Glutamatergic neuron (in vitro differentiated cells): ENCODE results near the gene TMEM186. TPM values are rescaled to one million over a fixed set of nuclear protein-coding genes. Genes with fewer than 3 reads are reported as not detected.

Source experiments
- DNase-seq: peaks from one replicate; pipeline ENCODE4 v3.0.0; 2022
- H3K27ac Mint-ChIP-seq: one replicate; pipeline ENCODE4 v1.8.0; 2020; ENCODE audit warnings: mild to moderate bottlenecking, mixed read lengths, inconsistent platforms; ENCODE audit not compliant: unreplicated experiment
- H3K27me3 Mint-ChIP-seq: one replicate; pipeline ENCODE4 v1.8.0; 2020; ENCODE audit warnings: mild to moderate bottlenecking, moderate library complexity, mixed read lengths, inconsistent platforms; ENCODE audit not compliant: unreplicated experiment
- H3K36me3 Mint-ChIP-seq: one replicate; pipeline ENCODE4 v1.8.0; 2020; ENCODE audit warnings: mild to moderate bottlenecking, mixed read lengths, inconsistent platforms; ENCODE audit not compliant: unreplicated experiment
- H3K4me1 Mint-ChIP-seq: one replicate; pipeline ENCODE4 v1.8.0; 2020; ENCODE audit warnings: mild to moderate bottlenecking, low read depth, mixed read lengths, inconsistent platforms; ENCODE audit not compliant: unreplicated experiment
- H3K4me3 Mint-ChIP-seq: one replicate; pipeline ENCODE4 v1.8.0; 2020; ENCODE audit warnings: mild to moderate bottlenecking, mixed read lengths, inconsistent platforms; ENCODE audit not compliant: unreplicated experiment
- H3K9me3 Mint-ChIP-seq: one replicate; pipeline ENCODE4 v1.8.0; 2020; ENCODE audit warnings: mild to moderate bottlenecking, moderate library complexity, mixed read lengths, inconsistent platforms; ENCODE audit not compliant: unreplicated experiment
- total RNA-seq: library from RNA; stranded (reverse); fragmentation: NEBNext Ultra II Directional; extraction: Animal tissue kit (Norgen Biotek cat#: 25700); gene quantifications from one replicate; pipeline ENCODE4 v1.2.1, GENCODE V29; 2021; ENCODE audit not compliant: unreplicated experiment
- TF ChIP-seq, protein P1 (sequence below): fragments of 200-600 bp; sonication (generic); IDR thresholded peaks from one replicate; pipeline ENCODE4 v1.5.0; 2021; ENCODE audit not compliant: partially characterized antibody, unreplicated experiment

Gene TMEM186
- total RNA-seq, 1 donor from 2014 or later: 7.3 TPM

DNA sequence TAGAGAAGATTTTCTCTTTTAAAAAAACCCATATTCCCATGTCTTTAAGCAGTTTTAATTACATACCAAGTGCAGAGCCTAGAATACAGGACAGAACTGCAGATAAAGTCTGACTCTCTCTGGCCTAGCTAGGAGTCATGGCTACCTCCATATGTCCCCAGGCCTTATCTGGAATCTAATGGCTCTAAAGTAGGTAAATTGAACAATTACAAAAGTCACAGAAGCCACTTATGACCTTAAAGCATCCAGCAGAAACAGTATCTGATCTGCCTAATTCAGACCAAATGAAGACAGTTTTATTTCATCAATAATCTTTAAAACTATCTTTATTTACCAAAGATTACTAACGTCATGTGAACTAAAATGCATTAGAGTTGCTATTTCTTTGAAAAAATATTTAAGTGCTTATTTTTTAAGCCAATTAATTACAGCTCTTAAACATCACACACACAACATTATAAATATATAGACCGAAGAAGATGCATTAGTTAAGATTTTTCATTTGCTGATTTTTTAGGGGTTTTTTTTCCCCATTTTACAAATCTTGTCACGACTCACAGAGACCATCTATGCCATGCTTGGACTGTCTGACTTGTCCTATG is 28.9 kb upstream of the TMEM186 start:
- no peaks in the 10 kb centered on the region for H3K4me1 Mint-ChIP-seq
- TF ChIP-seq, protein P1, sequence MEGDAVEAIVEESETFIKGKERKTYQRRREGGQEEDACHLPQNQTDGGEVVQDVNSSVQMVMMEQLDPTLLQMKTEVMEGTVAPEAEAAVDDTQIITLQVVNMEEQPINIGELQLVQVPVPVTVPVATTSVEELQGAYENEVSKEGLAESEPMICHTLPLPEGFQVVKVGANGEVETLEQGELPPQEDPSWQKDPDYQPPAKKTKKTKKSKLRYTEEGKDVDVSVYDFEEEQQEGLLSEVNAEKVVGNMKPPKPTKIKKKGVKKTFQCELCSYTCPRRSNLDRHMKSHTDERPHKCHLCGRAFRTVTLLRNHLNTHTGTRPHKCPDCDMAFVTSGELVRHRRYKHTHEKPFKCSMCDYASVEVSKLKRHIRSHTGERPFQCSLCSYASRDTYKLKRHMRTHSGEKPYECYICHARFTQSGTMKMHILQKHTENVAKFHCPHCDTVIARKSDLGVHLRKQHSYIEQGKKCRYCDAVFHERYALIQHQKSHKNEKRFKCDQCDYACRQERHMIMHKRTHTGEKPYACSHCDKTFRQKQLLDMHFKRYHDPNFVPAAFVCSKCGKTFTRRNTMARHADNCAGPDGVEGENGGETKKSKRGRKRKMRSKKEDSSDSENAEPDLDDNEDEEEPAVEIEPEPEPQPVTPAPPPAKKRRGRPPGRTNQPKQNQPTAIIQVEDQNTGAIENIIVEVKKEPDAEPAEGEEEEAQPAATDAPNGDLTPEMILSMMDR: no peak
- no peak for DNase-seq
- H3K27ac Mint-ChIP-seq: no peak overlapping the region
- H3K36me3 Mint-ChIP-seq: peaks cover 6% of the 10 kb centered on the region
- no peak overlapping the region for H3K4me3 Mint-ChIP-seq
- H3K9me3 Mint-ChIP-seq: no peaks in the 10 kb centered on the region
- no peaks in the 10 kb centered on the region for H3K27me3 Mint-ChIP-seq

DNA sequence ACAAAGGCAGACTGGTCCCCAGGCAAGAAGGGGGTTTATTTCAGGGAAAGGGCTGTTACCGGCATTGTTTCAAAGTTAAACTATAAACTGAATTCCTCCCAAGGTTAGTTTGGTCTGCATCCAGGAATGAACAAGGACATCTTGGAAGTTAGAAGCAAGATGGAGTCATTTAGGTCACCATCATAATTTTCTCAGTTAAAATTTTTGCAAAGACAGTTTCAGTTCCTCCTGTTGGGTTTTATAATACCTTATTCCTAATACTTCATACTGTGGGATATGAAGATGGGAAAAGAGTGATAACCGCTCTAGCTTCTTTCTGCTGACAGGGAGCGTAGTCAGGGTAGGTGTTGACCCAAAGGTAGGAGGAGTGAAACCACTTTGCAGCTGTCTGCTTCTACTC is 25.0 kb upstream of the TMEM186 start:
- no peak for DNase-seq
- Mint-ChIP-seq H3K27me3 (peaks cover 2% of the 10 kb centered on the region), H3K4me3 (no peak overlapping the region), H3K27ac (no peak overlapping the region), H3K9me3 (no peaks in the 10 kb centered on the region), H3K36me3 (peaks cover 6% of the 10 kb centered on the region), H3K4me1 (peaks cover 8% of the 10 kb centered on the region)
- TF ChIP-seq, protein P1: no peak

DNA sequence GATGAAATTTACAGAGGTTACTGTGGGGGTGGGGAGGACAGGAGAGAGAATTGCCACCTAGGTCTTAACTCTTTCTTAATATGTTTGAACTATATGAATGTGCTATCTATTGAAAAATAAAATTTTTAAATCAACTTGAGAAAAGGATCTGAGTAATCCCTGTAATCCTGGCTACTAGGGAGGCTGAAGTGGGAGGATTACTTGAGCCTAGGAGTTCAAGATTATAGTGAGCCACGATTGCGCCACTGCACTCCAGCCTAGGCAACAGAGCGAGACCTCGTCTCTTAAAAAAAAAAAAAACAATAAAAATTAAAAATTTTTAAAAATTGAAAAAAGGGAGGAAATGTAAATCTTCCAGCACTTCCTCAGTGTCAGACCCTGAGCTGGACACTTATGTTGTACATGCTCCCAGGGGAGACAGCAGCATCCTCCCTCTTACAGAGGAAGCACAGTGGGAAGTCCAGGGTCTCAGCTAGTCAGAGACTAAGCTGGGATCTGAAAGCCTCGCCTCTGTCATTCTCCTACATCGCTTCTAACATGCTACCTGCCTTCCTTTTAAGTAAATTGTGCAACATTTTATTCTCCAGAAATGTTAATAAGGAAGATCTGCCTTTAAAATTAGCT is 22.1 kb upstream of the TMEM186 start:
- Mint-ChIP-seq H3K4me3 (no peak overlapping the region), H3K27me3 (peaks cover 2% of the 10 kb centered on the region), H3K4me1 (peaks cover 8% of the 10 kb centered on the region), H3K9me3 (no peaks in the 10 kb centered on the region), H3K27ac (peak overlapping the region; percentile 44), H3K36me3 (peaks cover 6% of the 10 kb centered on the region)
- TF ChIP-seq, protein P1: no peak
- DNase-seq: no peak

DNA sequence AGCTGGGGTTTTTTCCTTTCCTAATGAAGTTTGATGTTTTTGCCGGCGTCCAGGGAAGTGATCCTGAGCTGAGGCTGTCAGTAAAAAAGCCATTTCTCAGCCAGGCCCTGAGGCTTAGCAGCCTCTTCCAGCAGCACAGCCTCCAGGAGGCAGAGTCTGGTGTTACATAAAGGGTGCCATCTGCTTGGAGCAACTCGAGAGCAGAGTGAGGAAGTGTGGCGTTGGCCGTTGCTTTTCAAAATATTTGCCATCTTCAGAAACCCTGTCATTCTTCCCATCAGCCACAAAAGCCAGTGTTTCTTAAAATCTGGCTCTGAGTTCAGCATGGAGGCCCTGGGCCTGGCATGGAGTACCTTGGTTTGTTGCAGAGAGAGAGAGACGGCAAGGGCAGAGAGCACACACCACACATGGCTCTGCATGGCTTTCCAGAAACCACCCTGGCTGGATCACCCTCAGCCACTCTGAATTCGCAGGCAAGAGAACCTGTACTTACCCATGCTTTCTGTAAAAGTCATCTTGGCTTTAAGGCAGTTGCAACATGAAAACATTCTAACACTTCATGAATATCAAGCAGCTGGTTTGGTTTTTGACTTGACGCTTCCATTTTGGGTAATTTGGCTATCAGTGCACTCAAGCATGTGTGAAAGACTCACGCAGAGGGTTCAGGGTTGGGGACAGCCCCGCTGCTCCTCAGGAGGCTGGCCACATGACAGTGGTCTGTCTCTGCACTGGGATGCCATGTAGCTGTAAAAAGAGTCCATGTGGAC is 21.2 kb upstream of the TMEM186 start:
- peaks cover 6% of the 10 kb centered on the region for H3K36me3 Mint-ChIP-seq
- peaks cover 2% of the 10 kb centered on the region for H3K27me3 Mint-ChIP-seq
- H3K9me3 Mint-ChIP-seq: no peaks in the 10 kb centered on the region
- peak overlapping the region; percentile 44 for H3K27ac Mint-ChIP-seq
- DNase-seq: no peak
- no peak overlapping the region for H3K4me3 Mint-ChIP-seq
- TF ChIP-seq, protein P1: no peak
- peaks cover 8% of the 10 kb centered on the region for H3K4me1 Mint-ChIP-seq
